SK-N-SH treated with all-trans-retinoic acid at 6 μM for 48 hours (cell line): ENCODE results near the gene PIK3R5.

Experiments used
- GLIS3 ChIP-seq: fragments of 250-450 bp; sonication (Bioruptor Pico); IDR thresholded peaks from 2 replicates; pipeline ENCODE4 v1.5.0; 2020; ENCODE audit warnings: mild to moderate bottlenecking, moderate library complexity
- ISL1 ChIP-seq: fragments of 250-450 bp; sonication (Bioruptor Pico); IDR thresholded peaks from 2 replicates; pipeline ENCODE4 v2.1.2; 2022; ENCODE audit warnings: mild to moderate bottlenecking, moderate library complexity
- OSR1 ChIP-seq: fragments of 250-450 bp; sonication (Bioruptor Pico); IDR thresholded peaks from 2 replicates; pipeline ENCODE4 v1.8.0; 2022; ENCODE audit warnings: moderate library complexity, mild to moderate bottlenecking, inconsistent platforms
- RARB ChIP-seq: fragments of 250-450 bp; sonication (Bioruptor Pico); IDR thresholded peaks from 2 replicates; pipeline ENCODE4 v1.8.0; 2021; ENCODE audit warnings: mild to moderate bottlenecking, moderate library complexity
- TCF4 ChIP-seq: fragments of 250-450 bp; sonication (Bioruptor Pico); IDR thresholded peaks from 2 replicates; pipeline ENCODE4 v1.8.0; 2021; ENCODE audit warnings: mild to moderate bottlenecking, moderate library complexity, borderline replicate concordance
- TOX ChIP-seq: fragments of 250-450 bp; sonication (Bioruptor Pico); IDR thresholded peaks from 2 replicates; pipeline ENCODE4 v1.8.0; 2021; ENCODE audit warnings: mild to moderate bottlenecking, moderate library complexity, borderline replicate concordance
- ZFP3 ChIP-seq: fragments of 250-450 bp; sonication (Bioruptor Pico); IDR thresholded peaks from 2 replicates; pipeline ENCODE4 v1.5.0; 2020; ENCODE audit warnings: mild to moderate bottlenecking, moderate library complexity
- ZNF565 ChIP-seq: fragments of 450-650 bp; formaldehyde crosslinking; conservative IDR thresholded peaks from 2 replicates; pipeline ENCODE4 v1.5.0; 2020; ENCODE audit warnings: low read depth, mild to moderate bottlenecking, moderate library complexity
- ZNF8 ChIP-seq: fragments of 450-650 bp; formaldehyde crosslinking; IDR thresholded peaks from 2 replicates; pipeline ENCODE4 v1.5.0; 2020; ENCODE audit warnings: mild to moderate bottlenecking, moderate library complexity
- TF ChIP-seq, protein P1 (sequence below): fragments of 250-450 bp; sonication (Bioruptor Pico); IDR thresholded peaks from 2 replicates; pipeline ENCODE4 v1.5.1; 2020; ENCODE audit warnings: low read depth, mild to moderate bottlenecking, moderate library complexity
- TF ChIP-seq, protein P2 (sequence below): fragments of 250-450 bp; sonication (Bioruptor Pico); IDR thresholded peaks from 2 replicates; pipeline ENCODE4 v1.5.0; 2020; ENCODE audit warnings: mild to moderate bottlenecking, moderate library complexity
- TF ChIP-seq, protein P3 (sequence below): fragments of 250-450 bp; sonication (Bioruptor Pico); IDR thresholded peaks from 2 replicates; pipeline ENCODE4 v1.8.0; 2020; ENCODE audit warnings: mild to moderate bottlenecking, moderate library complexity, borderline replicate concordance
- TF ChIP-seq, protein P4 (sequence below): fragments of 250-450 bp; sonication (Bioruptor Pico); IDR thresholded peaks from 2 replicates; pipeline ENCODE4 v1.8.0; 2021; ENCODE audit warnings: low read depth, mild to moderate bottlenecking, moderate library complexity, borderline replicate concordance

DNA sequence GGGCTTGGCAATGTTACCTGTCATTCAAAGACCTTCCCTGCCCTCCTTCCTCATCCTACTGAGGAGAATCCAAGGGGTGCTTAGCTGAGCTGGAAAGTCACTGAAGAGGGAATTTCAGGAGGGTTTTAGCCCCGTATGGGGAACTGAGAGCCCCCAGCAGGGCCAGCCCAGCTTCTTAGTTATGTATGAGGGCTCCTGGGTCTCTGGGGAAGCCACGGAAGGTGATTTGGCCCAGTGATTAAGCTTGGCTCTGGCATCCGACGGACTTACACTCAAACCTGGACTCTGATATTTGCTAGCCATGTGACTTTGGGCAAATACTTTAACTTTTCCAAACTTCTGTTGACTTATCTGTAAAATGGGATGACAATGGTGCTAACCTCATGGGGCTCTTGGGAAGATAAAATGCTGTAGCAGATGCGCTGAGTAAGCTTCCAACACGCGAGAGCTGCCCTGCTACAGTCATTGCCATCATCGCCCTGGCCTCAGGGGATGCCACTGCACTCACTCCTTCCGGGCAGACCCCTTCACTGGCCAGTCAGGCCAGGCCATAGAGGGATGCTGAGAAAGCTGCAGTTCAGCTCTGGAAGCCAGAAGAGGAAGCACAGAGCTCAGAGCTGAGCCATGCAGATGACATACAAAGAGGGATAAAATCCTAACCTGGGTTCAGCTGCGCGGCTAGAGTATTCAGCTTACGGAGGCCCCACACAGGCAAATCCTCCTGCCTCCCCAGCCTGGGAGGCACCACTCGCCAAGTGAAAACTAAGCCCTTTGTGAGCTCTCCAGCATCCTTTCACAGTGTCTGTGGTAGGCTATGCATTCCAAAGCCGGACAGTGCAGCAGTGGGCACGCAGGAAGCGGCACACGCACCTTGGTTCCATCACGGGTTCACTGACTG, 53.2 kb downstream of the PIK3R5 start:
- TF ChIP-seq ISL1 (CRISPR knock-in tag) (no peak), ZNF565 (no peak), TCF4 (CRISPR knock-in tag) (no peak), ZFP3 (CRISPR knock-in tag) (no peak), GLIS3 (no peak), TOX (no peak), ZNF8 (CRISPR knock-in tag) (no peak), OSR1 (CRISPR knock-in tag) (no peak), RARB (no peak)
- TF ChIP-seq, protein P1, sequence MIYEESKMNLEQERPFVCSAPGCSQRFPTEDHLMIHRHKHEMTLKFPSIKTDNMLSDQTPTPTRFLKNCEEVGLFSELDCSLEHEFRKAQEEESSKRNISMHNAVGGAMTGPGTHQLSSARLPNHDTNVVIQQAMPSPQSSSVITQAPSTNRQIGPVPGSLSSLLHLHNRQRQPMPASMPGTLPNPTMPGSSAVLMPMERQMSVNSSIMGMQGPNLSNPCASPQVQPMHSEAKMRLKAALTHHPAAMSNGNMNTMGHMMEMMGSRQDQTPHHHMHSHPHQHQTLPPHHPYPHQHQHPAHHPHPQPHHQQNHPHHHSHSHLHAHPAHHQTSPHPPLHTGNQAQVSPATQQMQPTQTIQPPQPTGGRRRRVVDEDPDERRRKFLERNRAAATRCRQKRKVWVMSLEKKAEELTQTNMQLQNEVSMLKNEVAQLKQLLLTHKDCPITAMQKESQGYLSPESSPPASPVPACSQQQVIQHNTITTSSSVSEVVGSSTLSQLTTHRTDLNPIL (CRISPR knock-in tag): no peak
- TF ChIP-seq, protein P2, sequence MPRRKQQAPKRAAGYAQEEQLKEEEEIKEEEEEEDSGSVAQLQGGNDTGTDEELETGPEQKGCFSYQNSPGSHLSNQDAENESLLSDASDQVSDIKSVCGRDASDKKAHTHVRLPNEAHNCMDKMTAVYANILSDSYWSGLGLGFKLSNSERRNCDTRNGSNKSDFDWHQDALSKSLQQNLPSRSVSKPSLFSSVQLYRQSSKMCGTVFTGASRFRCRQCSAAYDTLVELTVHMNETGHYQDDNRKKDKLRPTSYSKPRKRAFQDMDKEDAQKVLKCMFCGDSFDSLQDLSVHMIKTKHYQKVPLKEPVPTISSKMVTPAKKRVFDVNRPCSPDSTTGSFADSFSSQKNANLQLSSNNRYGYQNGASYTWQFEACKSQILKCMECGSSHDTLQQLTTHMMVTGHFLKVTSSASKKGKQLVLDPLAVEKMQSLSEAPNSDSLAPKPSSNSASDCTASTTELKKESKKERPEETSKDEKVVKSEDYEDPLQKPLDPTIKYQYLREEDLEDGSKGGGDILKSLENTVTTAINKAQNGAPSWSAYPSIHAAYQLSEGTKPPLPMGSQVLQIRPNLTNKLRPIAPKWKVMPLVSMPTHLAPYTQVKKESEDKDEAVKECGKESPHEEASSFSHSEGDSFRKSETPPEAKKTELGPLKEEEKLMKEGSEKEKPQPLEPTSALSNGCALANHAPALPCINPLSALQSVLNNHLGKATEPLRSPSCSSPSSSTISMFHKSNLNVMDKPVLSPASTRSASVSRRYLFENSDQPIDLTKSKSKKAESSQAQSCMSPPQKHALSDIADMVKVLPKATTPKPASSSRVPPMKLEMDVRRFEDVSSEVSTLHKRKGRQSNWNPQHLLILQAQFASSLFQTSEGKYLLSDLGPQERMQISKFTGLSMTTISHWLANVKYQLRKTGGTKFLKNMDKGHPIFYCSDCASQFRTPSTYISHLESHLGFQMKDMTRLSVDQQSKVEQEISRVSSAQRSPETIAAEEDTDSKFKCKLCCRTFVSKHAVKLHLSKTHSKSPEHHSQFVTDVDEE (CRISPR knock-in tag): no peak
- TF ChIP-seq, protein P3, sequence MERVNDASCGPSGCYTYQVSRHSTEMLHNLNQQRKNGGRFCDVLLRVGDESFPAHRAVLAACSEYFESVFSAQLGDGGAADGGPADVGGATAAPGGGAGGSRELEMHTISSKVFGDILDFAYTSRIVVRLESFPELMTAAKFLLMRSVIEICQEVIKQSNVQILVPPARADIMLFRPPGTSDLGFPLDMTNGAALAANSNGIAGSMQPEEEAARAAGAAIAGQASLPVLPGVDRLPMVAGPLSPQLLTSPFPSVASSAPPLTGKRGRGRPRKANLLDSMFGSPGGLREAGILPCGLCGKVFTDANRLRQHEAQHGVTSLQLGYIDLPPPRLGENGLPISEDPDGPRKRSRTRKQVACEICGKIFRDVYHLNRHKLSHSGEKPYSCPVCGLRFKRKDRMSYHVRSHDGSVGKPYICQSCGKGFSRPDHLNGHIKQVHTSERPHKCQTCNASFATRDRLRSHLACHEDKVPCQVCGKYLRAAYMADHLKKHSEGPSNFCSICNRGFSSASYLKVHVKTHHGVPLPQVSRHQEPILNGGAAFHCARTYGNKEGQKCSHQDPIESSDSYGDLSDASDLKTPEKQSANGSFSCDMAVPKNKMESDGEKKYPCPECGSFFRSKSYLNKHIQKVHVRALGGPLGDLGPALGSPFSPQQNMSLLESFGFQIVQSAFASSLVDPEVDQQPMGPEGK (CRISPR knock-in tag): no peak
- TF ChIP-seq, protein P4, sequence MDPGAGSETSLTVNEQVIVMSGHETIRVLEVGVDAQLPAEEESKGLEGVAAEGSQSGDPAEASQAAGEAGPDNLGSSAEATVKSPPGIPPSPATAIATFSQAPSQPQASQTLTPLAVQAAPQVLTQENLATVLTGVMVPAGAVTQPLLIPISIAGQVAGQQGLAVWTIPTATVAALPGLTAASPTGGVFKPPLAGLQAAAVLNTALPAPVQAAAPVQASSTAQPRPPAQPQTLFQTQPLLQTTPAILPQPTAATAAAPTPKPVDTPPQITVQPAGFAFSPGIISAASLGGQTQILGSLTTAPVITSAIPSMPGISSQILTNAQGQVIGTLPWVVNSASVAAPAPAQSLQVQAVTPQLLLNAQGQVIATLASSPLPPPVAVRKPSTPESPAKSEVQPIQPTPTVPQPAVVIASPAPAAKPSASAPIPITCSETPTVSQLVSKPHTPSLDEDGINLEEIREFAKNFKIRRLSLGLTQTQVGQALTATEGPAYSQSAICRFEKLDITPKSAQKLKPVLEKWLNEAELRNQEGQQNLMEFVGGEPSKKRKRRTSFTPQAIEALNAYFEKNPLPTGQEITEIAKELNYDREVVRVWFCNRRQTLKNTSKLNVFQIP: no peak
